Thoracic aorta (tissue), 2 donors: ENCODE data around the gene SPEM1. TPM values are rescaled to one million over a fixed set of nuclear protein-coding genes. Genes with fewer than 3 reads are reported as not detected.
A peak's percentile ranks its signal among the peaks of the same experiment; 100 is the strongest.

Experiments
- ATAC-seq: fragments of 150-250 bp; one replicate; pipeline ENCODE4 v1.8.0; 2017; ENCODE audit warnings: low read depth; ENCODE audit not compliant: insufficient number of reproducible peaks, low FRiP score
- DNase-seq: peaks from one replicate; pipeline ENCODE4 v3.0.0-alpha.2; 2020; ENCODE audit warnings: low spot score
- H3K27ac ChIP-seq, 2 donors: fragments of 200-600 bp; sonication (generic); 1 replicate in 1 of 2; 2 replicates in 1 of 2; pipeline ENCODE4 v1.5.1; 2016; ENCODE audit warnings: mild to moderate bottlenecking in 2 of 2, moderate library complexity in 2 of 2
- H3K27me3 ChIP-seq: fragments of 200-600 bp; sonication (generic); replicated peaks from 2 replicates; pipeline ENCODE4 v1.6.0; 2016; ENCODE audit warnings: mild to moderate bottlenecking; ENCODE audit not compliant: insufficient read depth
- H3K36me3 ChIP-seq: fragments of 200-600 bp; sonication (generic); one replicate; pipeline ENCODE4 v1.5.1; 2016
- H3K4me1 ChIP-seq, 2 donors: fragments of 200-600 bp; sonication (generic); 1 replicate in 1 of 2; 2 replicates in 1 of 2; pipeline versions ENCODE4 v1.5.1 to v1.6.0; 2016; ENCODE audit warnings: low read depth in 2 of 2, mild to moderate bottlenecking in 1 of 2; ENCODE audit not compliant: control insufficient read depth in 1 of 2
- H3K4me3 ChIP-seq: fragments of 200-600 bp; sonication (generic); 2 replicates; pipeline ENCODE4 v1.5.1; 2016; ENCODE audit warnings: mild to moderate bottlenecking
- H3K9me3 ChIP-seq: fragments of 200-600 bp; sonication (generic); 2 replicates; pipeline ENCODE4 v1.5.1; 2016
- CTCF ChIP-seq: fragments of 200-600 bp; sonication (generic); IDR thresholded peaks from one replicate; pipeline ENCODE4 v1.5.1; 2019; ENCODE audit warnings: antibody characterized with exemption
- total RNA-seq, 2 donors: library from RNA; depleted of rRNA; stranded (reverse); fragments of >200 nt; gene quantifications; one replicate each; pipeline versions ENCODE4 v1.1.0 to v1.2.3, GENCODE V29; 2016

Gene SPEM1
- total RNA-seq, 2 donors from 2014 or later, result not detected

DNA sequence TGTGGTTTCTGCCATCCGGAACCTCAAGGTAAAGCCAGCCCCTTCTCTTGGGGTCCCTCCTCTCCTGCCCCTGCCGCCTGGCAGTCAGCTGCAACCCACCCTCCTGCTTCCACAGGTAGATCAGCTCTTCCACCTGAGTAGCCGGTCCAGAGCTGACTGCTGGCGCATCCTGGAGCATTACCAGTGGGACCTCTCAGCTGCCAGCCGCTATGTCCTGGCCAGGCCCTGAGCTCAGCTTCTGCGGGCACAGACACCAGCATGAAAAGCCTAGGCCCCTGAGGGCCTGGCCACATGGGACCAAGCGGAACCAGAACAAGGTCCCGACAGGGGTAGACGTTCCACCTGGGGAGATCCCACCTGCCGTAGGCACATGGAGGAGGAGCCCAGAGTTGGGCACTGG is 31.3 kb upstream of the SPEM1 start:
- no peak for DNase-seq
- no peaks in the 10 kb centered on the region for H3K27me3 ChIP-seq
- H3K9me3 ChIP-seq, result no peaks in the 10 kb centered on the region
- peaks cover 16% of the 10 kb centered on the region for H3K36me3 ChIP-seq
- no peak for ATAC-seq
- no peak overlapping the region for H3K27ac ChIP-seq
- TF ChIP-seq CTCF, result no peak
- no peak overlapping the region for H3K4me3 ChIP-seq
- H3K4me1 ChIP-seq, result peaks cover 6 to 13% of the 10 kb centered on the region in 2 donors

- peaks cover 6 to 10% of the 10 kb centered on the region in 2 donors for H3K4me1 ChIP-seq
- TF ChIP-seq CTCF, result no peak
- DNase-seq (no peak), ATAC-seq (no peak)
- H3K4me3 ChIP-seq, result no peak overlapping the region
- H3K9me3 ChIP-seq, result no peaks in the 10 kb centered on the region
- H3K36me3 ChIP-seq, result peaks cover 16% of the 10 kb centered on the region
- no peak overlapping the region for H3K27ac ChIP-seq
- H3K27me3 ChIP-seq, result no peaks in the 10 kb centered on the region
Observed at GRCh38 chr17:7389924-7390910, 29.9 kb upstream of the SPEM1 start.

- ATAC-seq (no peak), DNase-seq (no peak)
- H3K27ac ChIP-seq, result no peak overlapping the region
- no peaks in the 10 kb centered on the region for H3K27me3 ChIP-seq
- H3K4me1 ChIP-seq, result peaks cover 6 to 10% of the 10 kb centered on the region in 2 donors
- no peaks in the 10 kb centered on the region for H3K9me3 ChIP-seq
- no peak for TF ChIP-seq CTCF
- H3K4me3 ChIP-seq, result no peak overlapping the region
- H3K36me3 ChIP-seq, result peaks cover 16% of the 10 kb centered on the region
Observed at GRCh38 chr17:7391307-7391706, 28.8 kb upstream of the SPEM1 start.

DNA sequence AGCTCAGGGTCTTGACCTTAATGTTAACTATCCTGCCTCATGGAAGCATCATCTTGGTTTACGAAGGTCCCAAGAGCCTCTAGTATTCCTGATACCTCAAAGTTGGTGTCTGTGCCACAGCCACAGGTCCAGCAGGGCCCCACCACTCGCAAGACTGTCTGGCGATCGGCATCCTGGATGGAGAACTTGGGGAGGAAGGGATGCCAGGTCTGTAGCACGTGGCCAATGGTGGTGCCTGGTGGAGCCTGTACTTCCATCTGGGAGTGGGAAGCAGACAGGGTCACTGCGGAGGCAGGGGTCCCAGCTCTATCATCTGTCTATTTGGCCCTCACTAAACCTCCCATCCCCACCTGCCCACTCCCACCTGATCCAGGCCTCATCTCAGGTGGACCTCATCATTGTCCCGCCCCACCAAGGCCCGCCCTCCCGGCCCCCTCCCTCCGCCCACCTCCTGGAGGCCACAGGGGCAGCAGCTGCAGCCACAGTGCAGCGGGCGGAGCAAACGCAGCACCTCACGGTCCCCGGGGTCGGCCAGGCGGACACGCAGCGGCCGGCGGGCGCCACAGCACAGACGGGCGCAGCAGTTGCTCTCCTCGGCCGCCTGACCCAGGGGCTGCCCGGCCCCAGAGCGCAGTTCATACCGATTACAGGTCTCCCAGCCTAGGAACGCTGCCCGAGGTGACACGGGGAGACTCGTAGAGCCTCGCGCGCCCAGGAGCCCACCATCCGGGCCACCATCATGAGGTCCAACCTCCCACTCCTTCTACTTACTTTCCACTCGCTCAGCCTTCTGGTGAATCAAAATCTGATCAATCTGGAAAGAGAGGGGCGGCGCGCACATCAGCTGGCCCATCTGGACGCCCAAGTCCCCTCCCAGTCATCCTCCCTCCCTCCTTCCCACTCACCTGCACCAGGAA is 27.2 kb upstream of the SPEM1 start:
- Histone ChIP-seq H3K9me3 (no peaks in the 10 kb centered on the region), H3K4me1 (peaks cover 6 to 10% of the 10 kb centered on the region in 2 donors), H3K36me3 (peaks cover 16% of the 10 kb centered on the region), H3K4me3 (peak overlapping the region; percentile 84), H3K27me3 (no peaks in the 10 kb centered on the region), H3K27ac (peak overlapping the region in 1 of 2 donors; percentile 84)
- DNase-seq (no peak), ATAC-seq (no peak)
- TF ChIP-seq CTCF, result no peak
